NCI-H2107 treated with DMSO at 0.1 percent for 48 hours (cell line): ENCODE results near the gene PTPRK.
A peak's percentile ranks its signal among the peaks of the same experiment; 100 is the strongest.
"Not testable (repeated sequence)": the region's sequence is repeated elsewhere in the genome, so short reads cannot be mapped to it uniquely, and the experiment has no call there.

Experiments
- DNase-seq: peaks from one replicate; lab custom pipeline; 2025; ENCODE audit not compliant: unreplicated experiment; lab: John Stamatoyannopoulos, UW

The PTPRK gene

GRCh38 chr6:128491610-128492206 is 28.7 kb downstream of the PTPRK start:
- DNase-seq: peak; percentile 71

- no peak for DNase-seq
Observed at GRCh38 chr6:128491100-128491581, 29.3 kb downstream of the PTPRK start.

- DNase-seq: no peak
Observed at GRCh38 chr6:128487746-128488145, 32.7 kb downstream of the PTPRK start.

- DNase-seq: no peak
Observed at GRCh38 chr6:128487055-128487454, 33.3 kb downstream of the PTPRK start.

GRCh38 chr6:128486580-128486979 is 33.8 kb downstream of the PTPRK start:
- DNase-seq: not testable (repeated sequence)

- DNase-seq: no peak
Observed at GRCh38 chr6:128483472-128484135, 36.8 kb downstream of the PTPRK start.

- DNase-seq: peak; percentile 49
Observed at GRCh38 chr6:128482642-128483041, 37.8 kb downstream of the PTPRK start.

GRCh38 chr6:128479991-128480390 is 40.4 kb downstream of the PTPRK start:
- DNase-seq: no peak

- no peak for DNase-seq
Observed at GRCh38 chr6:128479048-128479666, 41.2 kb downstream of the PTPRK start.

- no peak for DNase-seq
Observed at GRCh38 chr6:128478230-128479047, 42.0 kb downstream of the PTPRK start.

- DNase-seq: no peak
Observed at GRCh38 chr6:128474933-128475332, 45.5 kb downstream of the PTPRK start.

GRCh38 chr6:128474481-128474880 is 45.9 kb downstream of the PTPRK start:
- DNase-seq: no peak

GRCh38 chr6:128471907-128472306 is 48.5 kb downstream of the PTPRK start:
- DNase-seq: no peak

- no peak for DNase-seq
Observed at GRCh38 chr6:128465368-128466343, 54.7 kb downstream of the PTPRK start.

- no peak for DNase-seq
Observed at GRCh38 chr6:128464790-128465189, 55.6 kb downstream of the PTPRK start.

GRCh38 chr6:128463942-128464341 is 56.5 kb downstream of the PTPRK start:
- no peak for DNase-seq

GRCh38 chr6:128461501-128461900 is 58.9 kb downstream of the PTPRK start:
- no peak for DNase-seq

GRCh38 chr6:128456510-128457230 is 63.7 kb downstream of the PTPRK start:
- no peak for DNase-seq

- DNase-seq: no peak
Observed at GRCh38 chr6:128455959-128456358, 64.4 kb downstream of the PTPRK start.

- no peak for DNase-seq
Observed at GRCh38 chr6:128452713-128453112, 67.7 kb downstream of the PTPRK start.
